Tibial nerve (tissue), 4 donors: ENCODE results near the gene LRGUK. TPM values are rescaled to one million over a fixed set of nuclear protein-coding genes. Genes with fewer than 3 reads are reported as not detected.

Source experiments
- DNase-seq, 2 donors: peaks; one replicate each; pipeline ENCODE4 v3.0.0-alpha.2; 2019; ENCODE audit warnings: low spot score in 2 of 2
- H3K27ac ChIP-seq, 4 donors: fragments of 200-600 bp; sonication (generic) in 3 of 4; one replicate each; pipeline ENCODE4 v1.5.1; 2017 to 2019; ENCODE audit warnings: mild to moderate bottlenecking in 1 of 4
- H3K27me3 ChIP-seq, 2 donors: fragments of 200-600 bp; sonication (generic) in 1 of 2; one replicate each; pipeline versions ENCODE4 v1.5.1 to v1.6.0; 2017 to 2019
- H3K36me3 ChIP-seq, 3 donors: fragments of 200-600 bp; sonication (generic); one replicate each; pipeline ENCODE4 v1.5.1; 2018 to 2019
- H3K4me1 ChIP-seq, 4 donors: fragments of 200-600 bp; sonication (generic) in 3 of 4; one replicate each; pipeline ENCODE4 v1.5.1; 2017 to 2019
- H3K4me3 ChIP-seq, 4 donors: fragments of 200-600 bp; sonication (generic) in 3 of 4; one replicate each; pipeline ENCODE4 v1.5.1; 2017 to 2019; ENCODE audit warnings: mild to moderate bottlenecking in 1 of 4, moderate library complexity in 1 of 4
- H3K9me3 ChIP-seq, 4 donors: fragments of 200-600 bp; sonication (generic) in 3 of 4; one replicate each; pipeline ENCODE4 v1.5.1; 2017 to 2019
- EP300 ChIP-seq, 2 donors: sonication (generic); formaldehyde crosslinking; IDR thresholded peaks; one replicate each; pipeline ENCODE4 v1.6.1; 2017; ENCODE audit warnings: antibody characterized with exemption in 2 of 2, mild to moderate bottlenecking in 1 of 2
- POLR2A ChIP-seq, 2 donors: fragments of 450-650 bp; IDR thresholded peaks; one replicate each; pipeline ENCODE4 v1.6.1; 2017; ENCODE audit warnings: antibody characterized with exemption in 2 of 2, mild to moderate bottlenecking in 2 of 2, moderate library complexity in 2 of 2
- WGBS, 2 donors: methylation state at CpG; one replicate each; pipeline ENCODE4 v1.1.5; 2018; 5-methylcytosine and 5-hydroxymethylcytosine counted together
- total RNA-seq, 4 donors: library from RNA; depleted of rRNA; stranded (reverse); fragments of >200 nt; gene quantifications; one replicate each; pipeline ENCODE4 v1.1.0, GENCODE V29; 2016
- TF ChIP-seq, protein P1 (sequence below), 5 experiments: fragments of 200-600 bp in 3 of 5; fragments of 450-650 bp in 2 of 5; sonication (generic) in 3 of 5; IDR thresholded peaks; one replicate each; pipeline ENCODE4 v1.5.1; 2016 to 2019; ENCODE audit warnings: antibody characterized with exemption in 5 of 5, mild to moderate bottlenecking in 3 of 5, moderate library complexity in 2 of 5

LRGUK gene
- total RNA-seq, 4 donors from 2014 or later, result 0.39 to 2.6 (median 1.5) TPM

DNA sequence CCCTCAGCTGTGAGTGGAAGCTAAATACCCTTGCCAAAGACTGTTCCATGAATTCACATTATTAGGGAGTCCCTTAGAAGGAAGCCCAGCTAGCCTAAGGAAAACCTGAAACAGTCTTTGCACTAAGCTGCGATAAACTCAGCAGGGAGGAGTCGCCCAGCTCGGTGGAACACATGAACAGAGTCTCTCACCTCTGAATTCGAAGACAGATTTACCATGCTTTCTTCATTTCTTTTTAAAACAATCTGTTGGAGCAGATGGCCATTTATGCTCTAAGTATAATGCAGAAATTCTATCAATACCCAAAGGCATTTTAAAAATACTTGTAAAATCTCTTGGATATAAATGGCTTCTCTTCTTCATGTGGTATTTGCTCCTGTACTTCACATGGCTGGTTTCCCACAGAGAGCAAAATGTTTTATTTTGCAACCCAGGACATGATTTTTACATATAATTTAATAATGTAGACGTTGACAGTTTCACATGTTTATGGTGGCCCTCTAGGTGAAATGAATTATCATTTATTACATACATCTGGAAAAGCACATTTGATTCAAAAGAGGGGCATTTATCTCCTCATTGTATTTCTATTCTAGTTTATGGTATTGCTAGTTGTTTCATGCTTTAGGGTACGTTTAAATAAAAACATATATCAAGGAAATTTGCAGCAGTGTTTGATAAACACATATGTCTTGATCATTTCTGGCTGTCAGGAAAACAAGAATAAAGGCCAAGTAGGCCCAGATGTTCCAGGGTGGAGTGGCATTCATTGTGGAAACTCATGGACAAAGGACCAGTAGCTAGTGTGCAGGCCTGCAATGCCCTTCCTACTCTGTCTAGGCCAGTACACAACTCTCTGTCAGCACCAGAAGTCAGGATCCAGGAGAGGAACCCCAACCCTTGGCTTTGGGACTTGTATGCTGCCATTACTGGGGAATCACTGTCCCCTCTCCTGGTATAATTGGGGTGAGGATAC is 52.2 kb downstream of the LRGUK start:
- H3K36me3 ChIP-seq, result no peaks in the 10 kb centered on the region
- no peak for DNase-seq
- H3K9me3 ChIP-seq, result no peaks in the 10 kb centered on the region
- TF ChIP-seq EP300 (IDR thresholded peaks at IDR 0.05) (no peak), POLR2A (IDR thresholded peaks at IDR 0.05) (no peak)
- TF ChIP-seq, protein P1, sequence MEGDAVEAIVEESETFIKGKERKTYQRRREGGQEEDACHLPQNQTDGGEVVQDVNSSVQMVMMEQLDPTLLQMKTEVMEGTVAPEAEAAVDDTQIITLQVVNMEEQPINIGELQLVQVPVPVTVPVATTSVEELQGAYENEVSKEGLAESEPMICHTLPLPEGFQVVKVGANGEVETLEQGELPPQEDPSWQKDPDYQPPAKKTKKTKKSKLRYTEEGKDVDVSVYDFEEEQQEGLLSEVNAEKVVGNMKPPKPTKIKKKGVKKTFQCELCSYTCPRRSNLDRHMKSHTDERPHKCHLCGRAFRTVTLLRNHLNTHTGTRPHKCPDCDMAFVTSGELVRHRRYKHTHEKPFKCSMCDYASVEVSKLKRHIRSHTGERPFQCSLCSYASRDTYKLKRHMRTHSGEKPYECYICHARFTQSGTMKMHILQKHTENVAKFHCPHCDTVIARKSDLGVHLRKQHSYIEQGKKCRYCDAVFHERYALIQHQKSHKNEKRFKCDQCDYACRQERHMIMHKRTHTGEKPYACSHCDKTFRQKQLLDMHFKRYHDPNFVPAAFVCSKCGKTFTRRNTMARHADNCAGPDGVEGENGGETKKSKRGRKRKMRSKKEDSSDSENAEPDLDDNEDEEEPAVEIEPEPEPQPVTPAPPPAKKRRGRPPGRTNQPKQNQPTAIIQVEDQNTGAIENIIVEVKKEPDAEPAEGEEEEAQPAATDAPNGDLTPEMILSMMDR (IDR thresholded peaks at IDR 0.05), result no peak
- no peak overlapping the region for H3K4me3 ChIP-seq
- no peaks in the 10 kb centered on the region for H3K27me3 ChIP-seq
- no peak overlapping the region for H3K27ac ChIP-seq
- WGBS, 2 donors, result 62 to 69% methylated on average over 6 of the region's 6 CpGs
- H3K4me1 ChIP-seq, result no peaks in the 10 kb centered on the region

DNA sequence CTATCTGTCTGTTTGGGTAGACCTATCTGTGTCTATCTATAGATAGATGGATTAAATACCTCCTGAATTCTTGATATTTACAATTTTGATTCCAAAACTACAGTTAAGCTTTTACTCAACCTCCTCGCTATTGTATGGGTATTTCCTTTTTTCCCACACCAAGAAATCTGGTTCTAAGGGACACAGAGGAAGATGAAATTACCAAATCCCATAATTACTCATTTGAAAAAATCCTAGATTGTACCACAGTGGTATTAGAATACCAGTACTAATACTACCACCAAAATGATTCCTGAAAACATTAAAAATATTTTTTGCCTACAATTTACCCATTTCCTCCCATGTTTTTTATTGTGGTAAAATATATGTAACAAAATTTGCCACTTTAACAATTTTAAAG is 53.2 kb downstream of the LRGUK start:
- H3K27ac ChIP-seq, result no peak overlapping the region
- no peaks in the 10 kb centered on the region for H3K27me3 ChIP-seq
- WGBS, 2 donors, result 95 to 98% methylated on average over 1 of the region's 1 CpG
- H3K36me3 ChIP-seq, result no peaks in the 10 kb centered on the region
- H3K9me3 ChIP-seq, result no peaks in the 10 kb centered on the region
- no peak for TF ChIP-seq POLR2A (IDR thresholded peaks at IDR 0.05)
- TF ChIP-seq, protein P1 (IDR thresholded peaks at IDR 0.05), result no peak
- no peaks in the 10 kb centered on the region for H3K4me1 ChIP-seq
- no peak for DNase-seq
- no peak overlapping the region for H3K4me3 ChIP-seq

- Histone ChIP-seq H3K27me3 (no peaks in the 10 kb centered on the region), H3K27ac (no peak overlapping the region), H3K9me3 (no peaks in the 10 kb centered on the region), H3K36me3 (no peaks in the 10 kb centered on the region), H3K4me1 (no peaks in the 10 kb centered on the region), H3K4me3 (no peak overlapping the region)
- TF ChIP-seq, protein P1 (IDR thresholded peaks at IDR 0.05), result no peak
- TF ChIP-seq EP300 (IDR thresholded peaks at IDR 0.05), result no peak
- no peak for TF ChIP-seq POLR2A (IDR thresholded peaks at IDR 0.05)
- WGBS, 2 donors, result 54 to 55% methylated on average over 3 of the region's 3 CpGs
- DNase-seq, result no peak
Measured at GRCh38 chr7:134182078-134182477, 54.9 kb downstream of the LRGUK start.

DNA sequence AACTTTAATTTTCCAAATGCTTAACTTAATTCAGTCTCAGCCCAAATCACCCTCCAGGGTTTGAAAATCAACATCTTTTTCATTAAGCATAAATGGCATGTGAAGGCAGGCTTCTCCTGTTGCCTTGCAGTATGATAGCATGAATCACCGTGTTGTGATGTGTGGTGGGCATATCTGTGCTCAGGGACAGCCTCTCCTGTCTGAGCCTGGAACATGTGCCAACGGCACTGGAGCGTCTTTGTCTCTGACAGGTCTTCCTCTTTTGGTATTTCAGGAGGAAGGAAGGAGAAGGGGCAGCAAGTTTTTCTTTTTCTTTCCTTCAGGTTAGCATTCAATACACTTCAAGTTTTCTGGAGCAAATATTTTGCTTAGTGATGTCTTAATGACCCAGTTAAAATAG is 57.6 kb downstream of the LRGUK start:
- H3K4me3 ChIP-seq, result no peak overlapping the region
- H3K4me1 ChIP-seq, result no peaks in the 10 kb centered on the region
- H3K36me3 ChIP-seq, result no peaks in the 10 kb centered on the region
- no peak for DNase-seq
- WGBS, 2 donors, result 74 to 76% methylated on average over 3 of the region's 3 CpGs
- no peaks in the 10 kb centered on the region for H3K27me3 ChIP-seq
- H3K9me3 ChIP-seq, result no peaks in the 10 kb centered on the region
- no peak overlapping the region for H3K27ac ChIP-seq
- TF ChIP-seq EP300 (IDR thresholded peaks at IDR 0.05) (no peak), POLR2A (IDR thresholded peaks at IDR 0.05) (no peak)
- TF ChIP-seq, protein P1 (IDR thresholded peaks at IDR 0.05), result no peak

GRCh38 chr7:134186027-134186426 is 58.9 kb downstream of the LRGUK start:
- Histone ChIP-seq H3K36me3 (no peaks in the 10 kb centered on the region), H3K9me3 (no peaks in the 10 kb centered on the region), H3K4me1 (no peaks in the 10 kb centered on the region), H3K27ac (no peak overlapping the region), H3K27me3 (no peaks in the 10 kb centered on the region), H3K4me3 (no peak overlapping the region)
- TF ChIP-seq POLR2A (IDR thresholded peaks at IDR 0.05) (no peak), EP300 (IDR thresholded peaks at IDR 0.05) (no peak)
- TF ChIP-seq, protein P1 (IDR thresholded peaks at IDR 0.05), result no peak
- 62 to 67% methylated on average over 3 of the region's 3 CpGs for whole genome bisulfite sequencing, 2 donors
- no peak for DNase-seq
